T1000 (cell line): ENCODE results near the gene EIF4B.

Experiments used
- DNase-seq: peaks from one replicate; lab custom pipeline; 2025; ENCODE audit warnings: mixed read lengths; lab: John Stamatoyannopoulos, UW

The EIF4B gene

DNA sequence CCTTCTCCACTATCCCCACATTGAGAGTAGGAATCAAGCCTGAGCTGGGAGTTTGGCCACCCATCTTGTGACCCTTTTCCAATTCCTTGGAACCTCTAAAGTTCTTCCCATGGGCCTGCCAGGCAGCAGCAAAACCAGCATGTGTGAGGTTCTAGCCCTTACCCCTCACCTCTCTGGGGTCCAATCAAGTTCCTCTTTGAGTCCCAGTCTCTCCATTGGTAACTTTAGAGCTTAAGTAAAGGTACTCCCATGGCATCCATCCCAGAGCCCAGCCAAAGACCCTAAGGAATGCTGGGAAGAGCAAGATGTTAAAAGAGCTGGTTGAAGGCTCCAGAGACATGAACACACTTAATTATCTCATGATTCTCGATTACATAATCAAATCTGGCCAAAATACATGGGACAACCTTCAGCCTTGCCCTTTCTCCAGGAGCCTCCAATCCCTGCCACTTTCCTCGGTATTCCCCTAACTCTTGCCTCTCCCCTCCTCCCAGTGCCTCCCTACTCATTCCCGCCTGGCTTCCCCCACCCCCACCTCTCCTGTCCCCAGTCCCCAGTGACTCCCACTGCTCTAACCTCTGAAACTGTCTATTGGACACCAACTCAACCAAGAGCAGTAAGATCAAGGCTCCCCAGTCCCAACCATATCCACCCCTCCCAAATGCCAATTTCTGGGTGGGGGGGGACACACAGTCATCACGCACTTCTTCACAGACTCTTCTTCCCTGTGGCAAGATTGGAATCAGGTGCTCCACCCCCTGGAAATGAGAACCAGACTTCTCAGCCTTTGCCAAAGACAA, 38.8 kb downstream of the EIF4B start:
- DNase-seq = no peak

DNA sequence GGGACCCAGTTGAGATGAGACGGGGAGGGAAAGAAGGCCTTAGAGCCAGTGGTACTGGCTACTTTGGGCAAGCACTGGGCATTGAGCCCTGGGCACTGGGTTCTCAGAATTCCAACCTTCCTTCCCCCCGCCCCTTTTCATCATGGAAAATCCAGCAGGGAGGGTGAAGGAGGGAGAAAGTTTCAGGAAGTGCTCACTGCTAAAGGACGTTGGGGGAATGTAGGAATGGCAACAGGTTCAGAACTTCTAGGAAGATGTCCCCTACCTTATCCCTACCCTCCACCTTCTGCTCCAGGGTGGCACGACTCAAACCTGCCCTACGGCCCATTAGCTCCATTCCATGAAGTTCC, 39.4 kb downstream of the EIF4B start:
- no peak for DNase-seq

DNA sequence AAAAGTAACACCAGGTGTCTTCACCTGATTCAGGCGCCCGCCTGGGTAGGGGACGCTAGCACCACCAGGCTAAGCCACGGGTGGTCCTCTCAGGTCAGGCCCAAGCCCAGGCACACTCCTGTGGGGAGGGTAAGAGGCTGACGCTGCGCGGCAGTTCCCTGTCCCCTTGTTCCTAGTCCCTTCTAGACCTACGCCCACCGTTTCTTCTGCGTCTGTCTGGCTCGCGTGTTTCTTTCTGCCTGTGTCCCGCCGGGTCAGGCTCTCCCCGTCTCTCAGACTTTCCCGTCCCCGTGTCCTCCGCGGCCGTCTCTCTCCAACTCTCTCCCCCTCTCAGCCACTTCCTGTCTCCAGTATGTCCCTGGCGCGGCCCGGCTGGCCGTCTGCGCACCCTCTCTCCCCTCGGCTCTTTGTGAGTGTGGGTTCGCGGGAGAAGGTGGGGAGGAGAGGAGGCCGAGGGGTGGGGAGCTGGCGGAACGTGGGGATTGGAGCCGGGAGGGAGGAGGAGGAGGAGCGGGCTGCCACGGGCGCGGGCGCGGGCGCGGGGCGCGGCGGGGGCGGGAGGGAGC, 40.5 kb downstream of the EIF4B start:
- peak; percentile 76 for DNase-seq

DNA sequence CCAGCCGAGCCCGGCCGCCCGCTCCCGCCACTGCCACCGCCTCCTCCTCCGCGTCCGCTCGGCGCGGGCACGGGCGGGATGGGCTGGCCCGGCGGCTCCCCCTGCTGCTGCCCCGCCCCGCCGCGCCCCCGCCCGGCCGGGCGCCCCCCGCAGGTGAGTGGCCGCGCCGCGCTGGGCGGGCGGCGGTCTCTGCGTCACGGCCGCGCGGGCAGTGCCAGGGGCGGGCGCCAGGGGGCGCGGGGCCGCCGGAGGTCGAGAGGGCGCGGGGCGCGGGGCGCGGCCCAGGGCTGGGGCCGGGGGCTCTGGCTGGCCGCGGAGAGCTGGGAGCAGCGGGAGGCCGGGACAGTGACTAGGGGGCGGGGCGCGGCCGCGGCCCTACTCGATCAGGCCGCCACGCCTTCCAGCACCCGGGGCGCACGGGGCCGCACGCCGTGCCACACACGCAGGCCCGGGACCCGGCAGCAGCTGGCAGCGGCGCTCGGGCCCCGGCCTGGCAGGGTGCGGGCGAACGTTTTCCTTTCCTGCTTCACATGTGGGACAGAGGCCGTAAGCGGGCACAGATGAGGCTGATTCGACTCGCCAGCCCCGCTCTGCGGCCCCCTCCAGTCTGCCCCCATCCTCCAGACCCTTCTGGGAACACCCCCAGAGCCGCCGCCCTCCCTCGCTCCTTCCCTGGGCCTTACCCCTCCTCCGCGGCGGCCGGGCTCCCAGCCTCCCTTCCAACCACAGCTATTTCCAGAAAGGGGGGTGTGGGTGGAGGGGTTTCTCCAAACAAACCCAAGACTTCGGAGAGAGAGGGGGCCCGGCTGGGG, 41.2 kb downstream of the EIF4B start:
- DNase-seq = peak; percentile 67

DNA sequence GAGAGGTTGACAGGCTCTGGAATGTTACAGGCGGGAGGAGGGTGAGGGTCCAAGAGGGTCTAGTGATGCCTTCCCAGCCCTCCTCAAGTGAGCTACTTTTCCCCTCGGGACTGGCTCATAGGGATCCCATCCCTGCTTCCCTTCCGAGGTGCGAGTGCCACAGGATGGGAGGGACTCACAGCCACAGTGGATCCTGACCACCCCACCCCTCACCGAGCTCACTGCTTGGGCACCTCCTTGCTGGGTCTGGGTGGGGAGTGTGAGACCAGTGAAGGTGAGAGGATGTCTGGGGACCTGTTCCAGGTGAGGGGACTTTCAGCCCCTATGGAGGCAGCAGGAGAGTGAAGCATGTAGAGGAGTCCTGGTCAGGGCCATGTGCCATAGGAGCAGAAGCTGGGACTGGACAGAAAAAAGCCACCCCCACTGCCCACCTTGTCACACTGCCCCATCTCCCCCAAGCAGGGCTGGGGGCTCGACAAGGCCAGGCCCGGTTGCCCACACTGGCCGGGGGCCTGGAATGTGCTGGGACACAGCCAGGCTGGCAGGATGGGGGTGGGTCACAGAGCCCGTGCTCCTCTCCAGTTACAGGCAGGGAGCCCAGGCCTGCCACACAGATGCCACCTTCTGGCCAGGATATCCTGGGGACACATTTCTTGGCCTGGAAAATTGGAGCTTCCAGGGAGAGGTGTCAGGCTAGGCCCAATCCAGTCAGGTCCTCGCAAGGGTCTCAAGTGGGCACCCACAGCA, 42.0 kb downstream of the EIF4B start:
- DNase-seq = no peak

DNA sequence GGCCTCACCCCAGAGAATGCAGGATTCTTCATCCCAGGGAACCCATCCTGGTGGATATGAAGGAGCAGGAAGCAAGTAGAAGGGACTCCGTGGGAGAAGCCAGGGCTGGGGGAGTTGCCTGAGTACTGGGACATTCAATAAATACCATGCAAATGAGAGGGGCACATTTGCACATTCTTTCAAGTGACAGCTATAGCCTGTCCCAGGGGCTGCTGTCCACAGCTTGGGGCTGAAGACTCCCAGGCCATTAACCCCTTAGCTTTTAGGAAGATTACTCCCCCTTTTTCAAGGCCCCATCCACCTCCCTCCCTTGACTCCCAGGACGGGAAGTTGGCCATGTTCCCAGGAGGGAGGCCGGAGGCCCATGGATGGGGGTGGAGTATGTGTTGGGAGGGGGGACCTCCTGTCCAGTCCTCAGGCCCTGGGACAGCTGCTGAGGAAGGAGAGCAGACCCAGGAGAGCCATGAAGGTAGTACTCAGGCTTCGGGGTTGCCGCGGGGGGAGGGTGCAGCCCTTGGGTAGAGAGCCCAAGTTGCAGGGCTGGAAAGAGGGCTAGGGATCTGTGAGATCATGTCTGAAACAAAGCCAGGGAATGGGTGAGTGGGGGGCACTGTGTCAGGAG, 42.6 kb downstream of the EIF4B start:
- DNase-seq = no peak

DNA sequence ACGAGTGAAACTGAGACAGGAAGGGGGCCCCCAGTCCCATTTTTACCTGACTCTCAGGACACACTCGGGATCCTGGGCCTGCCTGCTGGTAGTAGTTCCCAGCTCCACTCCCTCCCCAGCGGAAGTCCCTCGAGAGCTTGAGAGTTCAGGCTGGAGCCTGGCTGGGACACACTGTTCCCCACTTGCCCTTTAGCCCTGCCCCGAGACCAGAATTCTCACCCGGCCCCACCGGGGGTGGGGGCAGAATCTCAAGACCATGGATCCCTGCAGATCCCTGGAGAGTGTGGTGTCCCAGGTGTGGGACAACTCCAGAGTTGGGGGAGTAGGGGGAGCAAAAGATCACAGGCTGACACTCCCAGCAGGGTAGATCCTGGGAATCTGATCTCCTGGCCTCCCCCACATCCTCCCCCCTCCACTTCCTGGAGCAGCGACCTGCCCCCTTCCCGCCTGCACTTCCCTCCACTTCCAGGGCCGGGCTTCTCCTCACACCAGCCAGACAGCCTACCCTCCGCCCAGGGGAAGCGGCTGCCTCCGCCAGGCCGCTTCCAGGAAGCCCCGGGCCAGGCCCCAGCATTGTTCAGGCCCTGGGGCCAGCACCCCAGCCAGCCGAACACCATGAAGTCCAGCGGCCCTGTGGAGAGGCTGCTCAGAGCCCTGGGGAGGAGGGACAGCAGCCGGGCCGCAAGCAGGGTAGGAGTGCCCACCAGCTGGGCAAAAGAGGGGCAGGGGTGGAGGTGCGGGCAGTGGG, 43.5 kb downstream of the EIF4B start, which contains the start of gene TNS2:
TSS of gene TNS2 (plus strand) at position 495 of the 748 bp plus-strand sequence. CDS start at position 616, 121 bp downstream.
- peak; percentile 27 for DNase-seq

DNA sequence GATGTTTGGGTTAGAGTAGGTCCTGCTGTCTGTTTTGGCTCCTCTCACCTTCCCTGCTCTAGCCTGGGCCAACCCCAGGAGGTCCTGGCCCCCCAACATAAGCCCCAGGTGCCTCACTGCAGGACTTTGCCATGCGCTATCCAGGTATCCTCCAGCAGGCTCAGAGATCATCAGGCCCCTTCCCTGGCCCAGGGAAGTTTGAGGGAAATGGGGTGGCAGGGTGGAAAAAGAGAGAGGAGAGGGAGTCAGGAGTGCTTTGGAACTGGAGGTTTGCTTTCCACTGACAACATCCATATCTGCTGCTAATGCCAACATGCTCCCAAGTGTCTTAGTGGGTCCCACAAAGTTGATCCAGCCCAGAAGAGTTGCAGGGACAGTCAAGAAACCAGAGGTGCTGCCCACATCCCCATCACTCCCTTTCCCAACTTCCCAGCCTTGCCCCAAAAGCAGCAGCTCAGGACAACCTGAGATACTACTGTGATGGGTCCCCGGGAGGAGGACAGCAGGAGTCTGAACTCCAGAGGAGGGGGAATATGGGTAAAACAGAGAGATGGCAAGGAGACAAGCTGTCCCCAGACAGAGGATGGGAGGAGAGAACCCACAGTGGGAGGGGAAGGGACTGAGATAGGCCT, 44.3 kb downstream of the EIF4B start:
- no peak for DNase-seq

DNA sequence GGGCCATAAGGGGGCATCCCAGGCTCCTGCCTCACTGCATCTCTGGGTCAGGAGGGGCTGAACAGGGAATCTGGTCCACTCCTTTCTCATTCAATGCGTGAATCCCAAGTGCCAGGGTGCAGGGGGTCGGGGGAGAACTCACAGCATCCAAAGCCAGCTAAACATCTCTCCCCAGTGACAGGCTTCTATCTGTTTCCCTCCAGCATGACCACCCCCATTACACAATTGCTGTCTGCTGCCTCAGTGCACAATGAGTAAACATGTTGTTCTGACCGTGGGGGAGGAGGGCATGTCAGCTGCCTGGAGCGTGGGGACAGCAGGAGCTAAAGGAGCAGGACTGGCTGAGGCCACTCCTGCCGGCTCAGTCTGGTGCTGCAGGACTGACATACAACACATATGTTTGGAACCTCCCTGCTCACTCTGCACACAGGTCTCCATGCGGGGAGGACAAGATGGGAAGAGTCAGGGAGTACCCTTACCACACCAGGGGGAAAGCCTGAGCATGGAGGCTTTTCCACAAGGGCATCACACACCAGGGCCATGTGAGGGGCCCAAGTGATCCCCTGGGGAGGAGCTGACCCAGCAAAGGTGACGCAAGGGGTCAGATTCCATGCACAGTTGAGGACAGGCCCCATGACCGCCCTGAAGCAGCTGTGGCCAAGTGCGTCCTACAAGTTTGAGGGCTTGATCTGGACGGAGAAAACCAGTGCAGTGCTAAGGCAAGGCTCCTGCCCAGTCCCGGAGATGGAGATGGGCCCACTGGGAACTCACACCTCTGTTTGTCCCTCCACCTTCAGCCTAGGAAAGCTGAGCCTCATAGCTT, 45.0 kb downstream of the EIF4B start:
- DNase-seq = no peak

DNA sequence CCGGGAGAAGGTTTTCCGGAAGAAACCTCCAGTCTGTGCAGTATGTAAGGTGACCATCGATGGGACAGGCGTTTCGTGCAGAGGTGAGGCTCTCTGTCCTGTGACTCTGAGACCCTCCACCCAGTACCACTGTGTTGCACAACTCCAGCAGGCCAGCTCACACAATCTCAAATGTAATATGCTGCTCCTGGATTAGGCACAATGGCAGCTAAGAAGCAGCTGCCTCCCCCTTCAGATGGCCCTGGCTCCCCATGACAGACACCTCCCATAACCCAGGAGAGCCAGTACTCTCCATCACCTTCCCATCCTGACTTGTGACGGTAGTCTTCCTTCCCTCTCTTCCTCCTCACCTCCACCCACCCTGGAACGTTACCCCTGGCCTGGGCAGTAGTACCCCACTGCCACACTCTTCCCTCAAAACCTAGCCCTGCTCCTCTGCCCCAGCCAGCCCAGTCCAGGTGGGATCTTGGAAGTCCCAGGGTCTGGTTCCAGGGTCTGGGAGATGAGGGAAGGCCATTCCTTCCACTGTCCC, 45.7 kb downstream of the EIF4B start:
- DNase-seq = no peak

DNA sequence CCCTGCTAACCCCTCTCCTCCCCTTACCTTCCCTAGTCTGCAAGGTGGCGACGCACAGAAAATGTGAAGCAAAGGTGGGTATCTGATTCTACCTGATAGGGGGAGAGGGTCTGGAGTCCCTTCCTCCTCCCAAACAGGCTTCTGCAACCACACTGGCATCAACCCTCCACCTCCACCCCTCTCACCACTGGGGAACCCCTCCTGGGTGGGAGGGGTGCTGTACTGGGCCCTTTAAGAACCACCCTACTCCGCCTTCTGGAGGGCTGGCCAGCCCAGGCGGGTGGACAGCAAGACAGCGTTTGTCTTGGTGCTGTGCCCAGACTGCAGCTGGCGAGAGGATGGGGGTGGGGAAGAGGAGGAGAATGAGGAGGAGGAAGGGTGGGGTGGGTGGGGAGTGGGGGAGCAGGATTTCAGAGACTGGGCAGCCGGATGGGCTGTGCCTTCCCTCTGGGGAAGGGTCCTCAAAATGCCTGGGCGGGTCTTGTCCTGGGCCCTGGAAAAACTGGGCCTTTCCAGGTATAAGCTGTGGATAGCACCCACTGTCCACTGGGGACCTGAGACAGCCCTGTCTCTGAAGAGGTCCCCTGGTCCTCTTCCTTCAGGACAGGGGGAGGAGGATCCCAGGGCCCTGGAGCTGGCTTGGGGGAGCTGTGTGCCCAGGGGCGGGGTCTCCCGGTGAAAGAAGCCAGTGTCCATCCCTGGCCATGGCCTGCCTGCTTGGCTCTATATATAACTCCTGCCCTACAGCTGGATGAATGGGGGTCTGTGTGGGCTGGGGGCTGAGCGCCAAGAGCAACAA, 46.4 kb downstream of the EIF4B start:
- no peak for DNase-seq

DNA sequence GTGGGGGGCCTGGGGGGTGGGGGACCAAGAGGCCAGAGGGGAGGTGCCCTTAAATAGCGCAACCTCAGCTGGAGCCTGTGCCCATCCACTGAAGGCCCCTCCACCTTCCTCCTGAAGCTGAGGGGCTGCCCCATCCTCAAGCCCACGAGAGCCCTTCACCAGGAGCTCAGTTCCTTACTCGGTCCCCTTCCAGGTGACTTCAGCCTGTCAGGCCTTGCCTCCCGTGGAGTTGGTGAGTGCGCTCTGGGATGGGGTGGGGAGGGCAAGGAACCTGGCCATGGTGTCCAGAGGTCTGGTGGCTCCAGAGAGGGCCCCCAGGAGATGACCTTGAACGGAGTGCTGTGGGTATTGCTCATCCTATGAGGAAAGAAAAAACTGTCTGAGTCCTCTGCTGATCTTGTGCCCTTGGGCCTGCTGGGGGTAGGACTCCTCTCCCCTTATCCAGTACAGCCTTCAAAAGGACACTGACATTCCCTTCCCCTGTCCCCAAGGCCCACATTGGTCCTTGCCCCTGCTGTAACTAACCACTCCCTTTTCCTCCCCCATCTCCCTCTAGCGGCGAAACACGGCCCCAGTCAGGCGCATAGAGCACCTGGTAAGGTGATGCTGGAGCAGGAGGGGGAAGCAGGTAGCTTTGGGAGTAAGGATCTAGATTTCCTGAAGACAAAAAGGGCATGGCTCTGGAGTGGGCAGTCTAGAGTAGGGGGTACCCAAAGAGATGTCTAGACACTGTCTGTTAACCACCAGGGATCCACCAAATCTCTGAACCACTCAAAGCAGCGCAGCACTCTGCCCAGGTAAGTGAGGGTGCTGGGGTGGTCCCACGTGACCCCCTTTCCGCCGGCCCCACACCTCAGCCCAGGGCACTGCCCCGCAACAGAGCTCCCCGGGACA, 47.2 kb downstream of the EIF4B start:
- no peak for DNase-seq

DNA sequence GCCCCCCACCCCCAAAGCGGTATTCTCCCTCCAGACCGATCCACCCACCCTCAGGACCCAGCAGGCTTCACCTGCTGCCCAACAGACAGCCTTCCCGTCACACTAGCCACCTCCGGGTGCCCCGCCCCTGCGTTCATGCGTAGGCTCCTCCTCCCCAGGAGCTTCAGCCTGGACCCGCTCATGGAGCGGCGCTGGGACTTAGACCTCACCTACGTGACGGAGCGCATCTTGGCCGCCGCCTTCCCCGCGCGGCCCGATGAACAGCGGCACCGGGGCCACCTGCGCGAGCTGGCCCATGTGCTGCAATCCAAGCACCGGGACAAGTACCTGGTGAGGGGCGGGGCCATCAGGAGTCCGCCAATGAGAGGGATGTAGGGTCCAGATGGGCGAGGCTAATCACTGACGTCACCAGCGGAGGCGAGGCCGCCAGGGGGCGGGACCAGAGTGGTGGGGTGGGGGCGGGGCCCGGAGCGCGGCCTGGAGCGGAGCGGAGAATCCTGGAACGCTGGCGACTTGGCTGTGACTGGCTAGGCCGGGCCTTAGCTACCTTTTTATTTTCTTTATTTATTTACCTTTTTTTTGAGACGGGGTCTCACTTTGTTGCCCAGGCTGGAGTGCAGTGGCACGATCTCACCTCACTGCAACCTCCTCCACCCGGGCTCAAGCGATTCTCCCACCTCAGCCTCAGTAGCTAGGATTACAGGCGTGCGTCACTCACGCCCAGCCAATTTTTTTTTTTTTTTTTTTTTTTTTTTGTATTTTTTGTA, 48.0 kb downstream of the EIF4B start:
- no peak for DNase-seq

DNA sequence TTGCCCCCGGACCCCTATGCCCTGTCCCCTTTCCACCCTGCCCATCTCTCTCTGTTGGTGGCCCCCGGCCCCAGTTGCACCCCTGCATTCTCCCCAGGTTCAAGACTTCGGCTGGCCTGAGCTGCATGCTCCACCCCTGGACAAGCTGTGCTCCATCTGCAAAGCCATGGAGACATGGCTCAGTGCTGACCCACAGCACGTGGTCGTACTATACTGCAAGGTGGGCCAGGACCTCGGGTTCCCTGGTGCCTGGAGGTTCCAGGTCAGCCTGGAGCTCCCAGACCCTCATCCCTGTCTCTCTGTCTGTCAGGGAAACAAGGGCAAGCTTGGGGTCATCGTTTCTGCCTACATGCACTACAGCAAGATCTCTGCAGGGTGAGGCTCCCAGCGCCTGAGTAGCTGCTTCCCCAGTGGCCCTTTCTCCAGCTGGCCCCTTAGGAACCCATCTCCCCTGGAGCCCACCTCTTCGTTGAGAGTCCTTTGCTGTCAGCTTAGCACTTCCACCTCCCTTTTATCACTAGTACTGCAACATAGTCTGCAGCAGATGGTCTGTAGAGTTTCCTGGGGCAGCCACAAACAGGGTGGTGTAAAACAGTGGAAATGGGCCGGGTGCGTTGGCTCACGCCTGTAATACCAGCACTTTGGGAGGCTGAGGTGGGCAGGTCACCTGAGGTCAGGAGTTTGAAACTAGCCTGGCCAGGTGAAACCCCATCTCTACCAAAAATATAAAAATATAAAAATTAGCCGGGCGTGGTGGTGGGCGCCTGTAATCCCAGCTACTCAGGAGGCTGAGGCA, 49.4 kb downstream of the EIF4B start:
- DNase-seq = no peak

DNA sequence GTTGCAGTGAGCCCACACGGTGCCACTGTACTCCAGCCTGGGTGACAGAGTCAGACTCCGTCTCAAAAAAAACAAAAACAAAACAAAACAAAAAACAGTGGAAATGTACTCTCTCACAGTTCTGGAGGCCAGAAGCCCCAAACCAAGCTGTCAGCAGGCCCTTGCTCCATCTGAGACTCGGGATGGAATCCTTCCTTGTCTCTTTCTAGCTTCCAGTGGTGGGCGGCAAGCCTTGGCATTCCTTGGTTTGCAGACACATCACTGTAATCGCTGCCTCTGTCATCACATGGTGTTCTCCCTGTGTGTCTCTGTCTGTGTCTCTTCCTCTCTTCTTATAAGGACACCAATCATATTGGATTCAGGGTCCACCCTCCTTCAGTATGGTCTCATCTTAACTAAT, 50.0 kb downstream of the EIF4B start:
- DNase-seq = no peak

DNA sequence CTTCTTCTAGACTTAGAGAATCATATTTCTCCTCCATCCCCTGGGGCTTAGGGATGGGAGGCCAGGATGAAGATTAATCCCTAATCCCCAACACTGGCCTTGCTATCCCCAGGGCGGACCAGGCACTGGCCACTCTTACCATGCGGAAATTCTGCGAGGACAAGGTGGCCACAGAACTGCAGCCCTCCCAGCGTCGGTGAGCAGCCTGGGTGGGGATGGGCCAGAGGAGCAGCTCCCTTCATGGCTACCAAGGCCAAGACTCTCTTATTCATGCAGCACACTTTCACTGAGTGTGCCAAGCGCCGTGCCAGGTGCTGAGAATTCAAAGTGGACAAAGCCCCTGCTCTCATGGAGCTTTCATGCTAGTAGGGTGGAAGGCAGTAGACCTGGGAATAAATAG, 50.6 kb downstream of the EIF4B start:
- no peak for DNase-seq
